Sigmoid colon (tissue), 7 donors: ENCODE results near the gene EHBP1. TPM values are rescaled to one million over a fixed set of nuclear protein-coding genes. Genes with fewer than 3 reads are reported as not detected.

ENCODE experiments used
- DNase-seq: peaks from one replicate; pipeline ENCODE4 v3.0.0-alpha.2; 2019
- H3K27ac ChIP-seq, 4 donors: fragments of 200-600 bp; sonication (generic); one replicate each; pipeline ENCODE4 v1.5.1; 2016 to 2019; ENCODE audit warnings: mild to moderate bottlenecking in 1 of 4
- H3K27me3 ChIP-seq, 3 donors: fragments of 200-600 bp; sonication (generic); one replicate each; pipeline ENCODE4 v1.5.1; 2019; ENCODE audit warnings: mild to moderate bottlenecking in 1 of 3
- H3K36me3 ChIP-seq, 4 donors: fragments of 200-600 bp; sonication (generic); one replicate each; pipeline ENCODE4 v1.5.1; 2016 to 2019
- H3K4me1 ChIP-seq, 4 donors: fragments of 200-600 bp; sonication (generic); one replicate each; pipeline ENCODE4 v1.5.1; 2017 to 2019
- H3K4me3 ChIP-seq, 4 donors: fragments of 200-600 bp; sonication (generic); one replicate each; pipeline ENCODE4 v1.5.1; 2017 to 2019; ENCODE audit warnings: mild to moderate bottlenecking in 2 of 4, moderate library complexity in 1 of 4
- H3K9me3 ChIP-seq, 4 donors: fragments of 200-600 bp in 3 of 4; sonication (generic) in 3 of 4; one replicate each; pipeline versions ENCODE4 v1.5.1 to v1.6.1; 2013 to 2019
- CTCF ChIP-seq, 4 experiments: fragments of 450-650 bp in 3 of 4; fragments of 200-600 bp in 1 of 4; IDR thresholded peaks; one replicate each; pipeline ENCODE4 v1.5.1; 2016 to 2019; ENCODE audit warnings: antibody characterized with exemption in 4 of 4, mild to moderate bottlenecking in 3 of 4, moderate library complexity in 2 of 4
- EP300 ChIP-seq, 4 donors: sonication (generic); formaldehyde crosslinking; IDR thresholded peaks; one replicate each; pipeline ENCODE4 v1.6.1; 2017; ENCODE audit warnings: antibody characterized with exemption in 4 of 4
- POLR2A ChIP-seq, 2 donors: fragments of 450-650 bp; IDR thresholded peaks; one replicate each; pipeline ENCODE4 v1.6.1; 2016; ENCODE audit warnings: antibody characterized with exemption in 2 of 2, mild to moderate bottlenecking in 2 of 2, moderate library complexity in 2 of 2
- POLR2AphosphoS5 ChIP-seq, 4 donors: sonication (generic); formaldehyde crosslinking; IDR thresholded peaks; one replicate each; pipeline ENCODE4 v1.6.1; 2017; ENCODE audit warnings: antibody characterized with exemption in 4 of 4
- WGBS, 2 donors: extraction: QIAGEN DNeasy Blood & Tissue Kit; methylation state at CpG; one replicate each; pipeline ENCODE4 v1.1.7; 2013; 5-methylcytosine and 5-hydroxymethylcytosine counted together
- intact Hi-C: fragments of 100-400 bp; cut with DNase I; formaldehyde crosslinking; loops from one replicate; pipeline ENCODE4 v1.15.1; 2023
- polyA plus RNA-seq, 3 donors: library from polyadenylated mRNA; stranded (reverse); fragments of 200-250 nt; gene quantifications; one replicate each; pipeline ENCODE4 v1.2.3, GENCODE V29; 2013
- total RNA-seq, 4 donors: library from RNA; depleted of rRNA; stranded (reverse); fragments of >200 nt; gene quantifications; one replicate each; pipeline ENCODE4 v1.1.0, GENCODE V29; 2016
- donor health status: healthy with polysubstance abuse.
- donor health status: Bipolar disorder and iron deficiency.
- donor health status: healthy.

Gene EHBP1
- total and polyA plus RNA-seq, 7 donors: 12.7 to 161 (median 121) TPM

- no peaks in the 10 kb centered on the region for H3K27me3 ChIP-seq
- peaks cover 0 to 34% (median 6%) of the 10 kb centered on the region in 4 donors for H3K36me3 ChIP-seq
- TF ChIP-seq CTCF (IDR thresholded peaks at IDR 0.05): no peak
- no peak for TF ChIP-seq EP300 (IDR thresholded peaks at IDR 0.05)
- TF ChIP-seq POLR2AphosphoS5 (IDR thresholded peaks at IDR 0.05): no peak
- no peak for TF ChIP-seq POLR2A (IDR thresholded peaks at IDR 0.05)
- H3K27ac ChIP-seq: no peak overlapping the region
- no peaks in the 10 kb centered on the region for H3K9me3 ChIP-seq
- no peak overlapping the region for H3K4me3 ChIP-seq
- 99 to 100% methylated on average over 1 of the region's 1 CpG for WGBS, 2 donors
- intact Hi-C loops: no loop called here
- no peak for DNase-seq
- peaks cover 0 to 53% (median 39%) of the 10 kb centered on the region in 4 donors for H3K4me1 ChIP-seq
Observed at GRCh38 chr2:62824388-62824787, 118.9 kb downstream of the EHBP1 start.

- intact Hi-C loops: no loop called here
- H3K4me3 ChIP-seq: no peak overlapping the region
- no peak for TF ChIP-seq POLR2AphosphoS5 (IDR thresholded peaks at IDR 0.05)
- no peak for TF ChIP-seq CTCF (IDR thresholded peaks at IDR 0.05)
- no peak for TF ChIP-seq EP300 (IDR thresholded peaks at IDR 0.05)
- no peak for TF ChIP-seq POLR2A (IDR thresholded peaks at IDR 0.05)
- no peak for DNase-seq
- H3K9me3 ChIP-seq: no peaks in the 10 kb centered on the region
- WGBS, 2 donors: 81 to 87% methylated on average over 3 of the region's 3 CpGs
- H3K27me3 ChIP-seq: no peaks in the 10 kb centered on the region
- H3K4me1 ChIP-seq: peaks cover 0 to 53% (median 37%) of the 10 kb centered on the region in 4 donors
- peaks cover 0 to 36% (median 6%) of the 10 kb centered on the region in 4 donors for H3K36me3 ChIP-seq
- H3K27ac ChIP-seq: peak overlapping the region in 1 of 4 donors; percentile 37
Observed at GRCh38 chr2:62826141-62826540, 120.6 kb downstream of the EHBP1 start.

- Histone ChIP-seq H3K27me3 (no peaks in the 10 kb centered on the region), H3K27ac (no peak overlapping the region), H3K4me1 (peaks cover 0 to 43% (median 33%) of the 10 kb centered on the region in 4 donors), H3K9me3 (no peaks in the 10 kb centered on the region), H3K36me3 (peaks cover 0 to 44% (median 6%) of the 10 kb centered on the region in 4 donors), H3K4me3 (no peak overlapping the region)
- no peak for TF ChIP-seq EP300 (IDR thresholded peaks at IDR 0.05)
- TF ChIP-seq POLR2AphosphoS5 (IDR thresholded peaks at IDR 0.05): no peak
- TF ChIP-seq CTCF (IDR thresholded peaks at IDR 0.05): no peak
- no peak for TF ChIP-seq POLR2A (IDR thresholded peaks at IDR 0.05)
- intact Hi-C loops: no loop called here
- DNase-seq: no peak
- 92 to 98% methylated on average over 4 of the region's 4 CpGs for WGBS, 2 donors
Observed at GRCh38 chr2:62826953-62827675, 121.6 kb downstream of the EHBP1 start.

- H3K4me3 ChIP-seq: no peak overlapping the region
- no peak for DNase-seq
- intact Hi-C loops: no loop called here
- peaks cover 0 to 62% (median 7%) of the 10 kb centered on the region in 4 donors for H3K36me3 ChIP-seq
- no peak overlapping the region for H3K27ac ChIP-seq
- peaks cover 0 to 3% (median 0%) of the 10 kb centered on the region in 4 donors for H3K4me1 ChIP-seq
- peaks cover 0 to 6% (median 0%) of the 10 kb centered on the region in 4 donors for H3K9me3 ChIP-seq
- no peaks in the 10 kb centered on the region for H3K27me3 ChIP-seq
- TF ChIP-seq CTCF (IDR thresholded peaks at IDR 0.05): no peak
- TF ChIP-seq EP300 (IDR thresholded peaks at IDR 0.05): no peak
- no peak for TF ChIP-seq POLR2AphosphoS5 (IDR thresholded peaks at IDR 0.05)
- TF ChIP-seq POLR2A (IDR thresholded peaks at IDR 0.05): no peak
Observed at GRCh38 chr2:62831729-62832128, 126.2 kb downstream of the EHBP1 start.
